ENCODE results near the gene EPHA8.

DNA sequence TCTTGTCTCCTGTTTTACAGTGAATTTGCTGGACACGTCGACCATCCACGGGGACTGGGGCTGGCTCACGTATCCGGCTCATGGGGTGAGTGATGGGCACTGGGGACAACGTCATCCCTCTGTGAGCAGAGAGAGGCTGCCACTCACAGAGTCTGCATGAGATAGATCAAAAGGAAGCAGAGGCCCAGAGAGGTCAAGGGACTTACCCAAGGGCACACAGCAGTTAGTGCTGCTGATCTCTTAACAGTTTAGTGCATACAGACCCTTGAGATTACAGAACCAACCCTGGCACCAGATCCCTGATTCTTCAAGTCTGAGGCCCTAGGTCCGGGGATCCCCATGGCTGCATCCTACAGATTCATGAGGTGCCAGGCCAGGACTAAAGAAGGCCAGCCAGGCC is 6.0 kb downstream of the EPHA8 start:
- TF ChIP-seq POLR2A (IDR thresholded peaks at IDR 0.05) (no peak), EP300 (IDR thresholded peaks at IDR 0.05) (no peak)
- TF ChIP-seq, protein P1, sequence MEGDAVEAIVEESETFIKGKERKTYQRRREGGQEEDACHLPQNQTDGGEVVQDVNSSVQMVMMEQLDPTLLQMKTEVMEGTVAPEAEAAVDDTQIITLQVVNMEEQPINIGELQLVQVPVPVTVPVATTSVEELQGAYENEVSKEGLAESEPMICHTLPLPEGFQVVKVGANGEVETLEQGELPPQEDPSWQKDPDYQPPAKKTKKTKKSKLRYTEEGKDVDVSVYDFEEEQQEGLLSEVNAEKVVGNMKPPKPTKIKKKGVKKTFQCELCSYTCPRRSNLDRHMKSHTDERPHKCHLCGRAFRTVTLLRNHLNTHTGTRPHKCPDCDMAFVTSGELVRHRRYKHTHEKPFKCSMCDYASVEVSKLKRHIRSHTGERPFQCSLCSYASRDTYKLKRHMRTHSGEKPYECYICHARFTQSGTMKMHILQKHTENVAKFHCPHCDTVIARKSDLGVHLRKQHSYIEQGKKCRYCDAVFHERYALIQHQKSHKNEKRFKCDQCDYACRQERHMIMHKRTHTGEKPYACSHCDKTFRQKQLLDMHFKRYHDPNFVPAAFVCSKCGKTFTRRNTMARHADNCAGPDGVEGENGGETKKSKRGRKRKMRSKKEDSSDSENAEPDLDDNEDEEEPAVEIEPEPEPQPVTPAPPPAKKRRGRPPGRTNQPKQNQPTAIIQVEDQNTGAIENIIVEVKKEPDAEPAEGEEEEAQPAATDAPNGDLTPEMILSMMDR (IDR thresholded peaks at IDR 0.05): no peak

Data from tibial nerve (tissue), 4 donors.